ENCODE data around the gene FSTL5. TPM values are rescaled to one million over a fixed set of nuclear protein-coding genes. Genes with fewer than 3 reads are reported as not detected.

FSTL5 gene
- total RNA-seq, 4 donors from 2014 or later: not detected

GRCh38 chr4:161573836-161574235 lies 590.0 kb downstream of the FSTL5 start:
- 79% methylated on average over 2 of the region's 2 CpGs for WGBS
- no peak overlapping the region for H3K4me3 ChIP-seq
- no peaks in the 10 kb centered on the region for H3K9me3 ChIP-seq
- H3K36me3 ChIP-seq: no peaks in the 10 kb centered on the region
- no peaks in the 10 kb centered on the region for H3K4me1 ChIP-seq
- H3K27me3 ChIP-seq: no peaks in the 10 kb centered on the region
- no peak for TF ChIP-seq POLR2AphosphoS5 (IDR thresholded peaks at IDR 0.05)
- TF ChIP-seq CTCF (IDR thresholded peaks at IDR 0.05): no peak
- no peak for TF ChIP-seq POLR2A (IDR thresholded peaks at IDR 0.05)
- TF ChIP-seq EP300 (IDR thresholded peaks at IDR 0.05): no peak
- no peak overlapping the region for H3K27ac ChIP-seq
- DNase-seq (ENCODE audit: low spot score in 2 of 2): no peak

GRCh38 chr4:161564230-161564834 lies 599.5 kb downstream of the FSTL5 start:
- 98% methylated on average over 1 of the region's 1 CpG for WGBS
- Histone ChIP-seq H3K9me3 (no peaks in the 10 kb centered on the region), H3K36me3 (no peaks in the 10 kb centered on the region), H3K27ac (no peak overlapping the region), H3K27me3 (no peaks in the 10 kb centered on the region), H3K4me1 (no peaks in the 10 kb centered on the region), H3K4me3 (no peak overlapping the region)
- TF ChIP-seq POLR2AphosphoS5 (IDR thresholded peaks at IDR 0.05) (no peak), CTCF (IDR thresholded peaks at IDR 0.05) (no peak), POLR2A (IDR thresholded peaks at IDR 0.05) (no peak), EP300 (IDR thresholded peaks at IDR 0.05) (no peak)
- DNase-seq (ENCODE audit: low spot score in 2 of 2): no peak

GRCh38 chr4:161555689-161556660 lies 607.8 kb downstream of the FSTL5 start:
- 63% methylated on average over 5 of the region's 5 CpGs for WGBS
- no peaks in the 10 kb centered on the region for H3K4me1 ChIP-seq
- no peaks in the 10 kb centered on the region for H3K36me3 ChIP-seq
- no peak for DNase-seq (ENCODE audit: low spot score in 2 of 2)
- no peak overlapping the region for H3K4me3 ChIP-seq
- H3K9me3 ChIP-seq: no peaks in the 10 kb centered on the region
- H3K27me3 ChIP-seq: no peaks in the 10 kb centered on the region
- no peak for TF ChIP-seq CTCF (IDR thresholded peaks at IDR 0.05)
- H3K27ac ChIP-seq: no peak overlapping the region

- H3K27ac ChIP-seq: no peak overlapping the region
- H3K36me3 ChIP-seq: no peaks in the 10 kb centered on the region
- H3K4me1 ChIP-seq: no peaks in the 10 kb centered on the region
- no peak for DNase-seq (ENCODE audit: low spot score in 2 of 2)
- H3K9me3 ChIP-seq: no peaks in the 10 kb centered on the region
- H3K27me3 ChIP-seq: no peaks in the 10 kb centered on the region
- TF ChIP-seq POLR2A (IDR thresholded peaks at IDR 0.05) (no peak), CTCF (IDR thresholded peaks at IDR 0.05) (no peak), POLR2AphosphoS5 (IDR thresholded peaks at IDR 0.05) (no peak), EP300 (IDR thresholded peaks at IDR 0.05) (no peak)
- H3K4me3 ChIP-seq: no peak overlapping the region
- 39% methylated on average over 5 of the region's 5 CpGs for WGBS
Observed at GRCh38 chr4:161554372-161554990, 609.3 kb downstream of the FSTL5 start.

GRCh38 chr4:161546902-161547301 lies 616.9 kb downstream of the FSTL5 start:
- Histone ChIP-seq H3K4me1 (no peaks in the 10 kb centered on the region), H3K27ac (no peak overlapping the region), H3K36me3 (no peaks in the 10 kb centered on the region), H3K27me3 (no peaks in the 10 kb centered on the region), H3K4me3 (no peak overlapping the region), H3K9me3 (no peaks in the 10 kb centered on the region)
- 70% methylated on average over 5 of the region's 5 CpGs for WGBS
- no peak for DNase-seq (ENCODE audit: low spot score in 2 of 2)
- TF ChIP-seq EP300 (IDR thresholded peaks at IDR 0.05): no peak
- TF ChIP-seq POLR2AphosphoS5 (IDR thresholded peaks at IDR 0.05): no peak
- TF ChIP-seq CTCF (IDR thresholded peaks at IDR 0.05): no peak
- no peak for TF ChIP-seq POLR2A (IDR thresholded peaks at IDR 0.05)

Data from suprapubic skin (tissue), 4 donors.